Stomach smooth muscle (tissue), 2 donors: ENCODE measurements around the gene KRT6B.
"Not testable (repeated sequence)": the region's sequence is repeated elsewhere in the genome, so short reads cannot be mapped to it uniquely, and the experiment has no call there.

Experiments used
- H3K27ac ChIP-seq: one replicate; pipeline ENCODE4 v1.7.0; 2013; ENCODE audit warnings: mild to moderate bottlenecking, low read length, inconsistent platforms
- H3K27me3 ChIP-seq, 2 donors: one replicate each; pipeline ENCODE4 v1.7.0; 2013; ENCODE audit warnings: low read length in 2 of 2; ENCODE audit not compliant: insufficient read depth in 2 of 2, control insufficient read depth in 1 of 2
- H3K36me3 ChIP-seq, 2 donors: one replicate each; pipeline ENCODE4 v1.7.0; 2013; ENCODE audit warnings: low read length in 2 of 2; ENCODE audit not compliant: control insufficient read depth in 2 of 2, insufficient read depth in 2 of 2
- H3K4me1 ChIP-seq: one replicate; pipeline ENCODE4 v1.7.0; 2013; ENCODE audit warnings: low read length; ENCODE audit not compliant: control insufficient read depth, insufficient read depth
- H3K4me3 ChIP-seq, 2 donors: one replicate each; pipeline ENCODE4 v1.7.0; 2013; ENCODE audit warnings: low read length in 2 of 2
- H3K9ac ChIP-seq, 2 donors: one replicate each; pipeline ENCODE4 v1.7.0; 2013; ENCODE audit warnings: low read length in 2 of 2, mild to moderate bottlenecking in 1 of 2
- H3K9me3 ChIP-seq, 2 donors: one replicate each; pipeline ENCODE4 v1.7.0; 2013; ENCODE audit warnings: low read length in 2 of 2; ENCODE audit not compliant: control insufficient read depth in 2 of 2
- donor health status: healthy.
- donor health status: Pancreatic carcinoma.

KRT6B gene

DNA sequence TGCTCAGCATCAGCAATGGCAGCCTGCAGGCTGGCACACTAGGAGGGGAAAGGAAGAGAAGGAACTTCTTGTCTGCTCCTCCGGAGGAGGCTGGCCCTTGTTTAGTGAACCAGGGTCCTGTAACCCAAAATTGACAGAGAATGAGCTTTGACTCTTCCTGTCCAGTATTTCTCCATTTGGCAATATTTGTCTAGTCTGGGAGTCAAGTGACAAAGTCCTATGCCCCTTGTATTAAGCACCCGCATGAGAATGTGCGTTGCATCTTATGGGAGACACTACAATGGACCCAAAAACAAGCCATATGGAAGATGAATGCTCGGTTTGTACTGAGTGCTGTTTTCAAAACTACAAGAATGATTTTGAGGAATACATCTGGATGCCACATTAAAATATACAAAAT lies 17.9 kb upstream of the KRT6B start:
- Histone ChIP-seq H3K27me3 (no peaks in the 10 kb centered on the region), H3K36me3 (no peaks in the 10 kb centered on the region), H3K4me1 (peaks cover 2% of the 10 kb centered on the region), H3K9ac (no peak overlapping the region), H3K9me3 (no peaks in the 10 kb centered on the region), H3K27ac (no peak overlapping the region), H3K4me3 (no peak overlapping the region)

DNA sequence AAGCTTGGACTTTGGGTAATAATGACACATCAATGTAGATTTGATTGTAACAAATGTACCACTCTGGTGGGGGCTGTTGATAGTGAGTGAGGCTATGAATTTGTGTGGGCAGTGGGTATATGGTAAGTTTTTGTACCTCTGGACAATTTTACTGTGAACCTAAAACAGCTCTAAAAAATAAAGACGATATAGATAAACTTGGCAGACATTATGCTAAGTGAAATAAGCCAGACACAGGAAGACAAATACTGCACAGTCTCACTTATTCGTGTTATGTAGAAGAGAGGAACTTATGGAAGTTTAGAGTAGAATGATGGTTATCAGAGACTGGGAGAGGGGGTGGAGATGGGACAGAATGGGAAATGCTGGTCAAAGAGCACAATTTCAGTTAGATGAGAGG lies 13.0 kb upstream of the KRT6B start:
- H3K4me1 ChIP-seq = peaks cover 2% of the 10 kb centered on the region
- no peak overlapping the region for H3K9ac ChIP-seq
- H3K9me3 ChIP-seq = no peaks in the 10 kb centered on the region
- no peaks in the 10 kb centered on the region for H3K27me3 ChIP-seq
- no peaks in the 10 kb centered on the region for H3K36me3 ChIP-seq
- no peak overlapping the region for H3K4me3 ChIP-seq
- no peak overlapping the region for H3K27ac ChIP-seq

- Histone ChIP-seq H3K4me1 (no peaks in the 10 kb centered on the region), H3K9ac (no peak overlapping the region), H3K27me3 (no peaks in the 10 kb centered on the region), H3K9me3 (no peaks in the 10 kb centered on the region), H3K27ac (no peak overlapping the region), H3K4me3 (no peak overlapping the region), H3K36me3 (no peaks in the 10 kb centered on the region)
These were observed 9.7 kb upstream of the KRT6B start for GRCh38 chr12:52461693-52462092.

- Histone ChIP-seq H3K36me3 (no peaks in the 10 kb centered on the region), H3K27me3 (no peaks in the 10 kb centered on the region), H3K4me3 (no peak overlapping the region), H3K9me3 (no peaks in the 10 kb centered on the region), H3K27ac (no peak overlapping the region), H3K9ac (no peak overlapping the region), H3K4me1 (no peaks in the 10 kb centered on the region)
These were observed 6.9 kb upstream of the KRT6B start for GRCh38 chr12:52458861-52459260.

- Histone ChIP-seq H3K36me3 (no peaks in the 10 kb centered on the region), H3K9ac (no peak overlapping the region), H3K9me3 (no peaks in the 10 kb centered on the region), H3K4me1 (no peaks in the 10 kb centered on the region), H3K4me3 (no peak overlapping the region), H3K27ac (no peak overlapping the region), H3K27me3 (no peaks in the 10 kb centered on the region)
These were observed 3.9 kb upstream of the KRT6B start for GRCh38 chr12:52455821-52456220.

DNA sequence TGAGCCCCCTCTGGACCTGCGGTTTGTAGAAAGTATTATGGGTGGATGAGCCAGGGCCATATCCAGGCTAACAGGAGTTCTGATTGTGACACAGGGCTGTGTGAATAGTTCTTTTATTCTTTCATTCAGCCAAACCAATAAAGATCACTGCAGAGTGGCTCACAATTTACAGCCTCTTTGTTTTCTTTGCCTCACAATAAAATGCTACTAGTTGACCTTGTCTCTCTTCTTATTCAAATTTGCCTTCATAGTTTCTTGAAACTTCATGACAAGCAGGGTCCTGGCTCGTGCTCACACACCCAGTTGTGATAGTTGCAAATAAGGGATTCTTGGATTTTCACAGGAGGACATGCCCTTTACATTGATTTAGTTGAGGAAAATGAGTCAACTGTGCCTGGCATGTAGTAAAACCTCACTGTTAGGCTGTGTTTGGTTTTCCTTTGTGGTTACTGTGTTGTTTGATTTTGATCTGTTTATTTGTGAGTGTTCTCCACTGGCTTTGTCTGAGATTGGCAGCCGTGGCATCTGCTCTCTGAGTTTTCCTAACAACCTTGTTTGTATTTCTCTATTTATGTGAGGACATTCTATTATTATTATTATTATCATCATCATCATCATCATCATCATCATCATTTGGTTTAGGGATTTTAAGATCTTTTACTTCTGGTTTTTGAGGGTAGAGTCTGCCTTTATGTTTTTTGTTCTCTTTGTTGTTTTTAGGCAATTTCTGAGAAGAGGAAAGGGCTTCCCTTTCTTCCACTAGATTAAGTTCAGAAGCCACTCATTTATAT lies 2.7 kb upstream of the KRT6B start:
- Histone ChIP-seq H3K9me3 (no peaks in the 10 kb centered on the region), H3K27me3 (no peaks in the 10 kb centered on the region), H3K4me3 (no peak overlapping the region), H3K27ac (no peak overlapping the region), H3K4me1 (no peaks in the 10 kb centered on the region), H3K9ac (no peak overlapping the region), H3K36me3 (no peaks in the 10 kb centered on the region)

- no peaks in the 10 kb centered on the region for H3K27me3 ChIP-seq
- no peak overlapping the region for H3K27ac ChIP-seq
- no peaks in the 10 kb centered on the region for H3K4me1 ChIP-seq
- no peaks in the 10 kb centered on the region for H3K36me3 ChIP-seq
- H3K9ac ChIP-seq = no peak overlapping the region
- no peak overlapping the region for H3K4me3 ChIP-seq
- H3K9me3 ChIP-seq = no peaks in the 10 kb centered on the region
These were observed 3.7 kb downstream of the KRT6B start for GRCh38 chr12:52448228-52448627.

DNA sequence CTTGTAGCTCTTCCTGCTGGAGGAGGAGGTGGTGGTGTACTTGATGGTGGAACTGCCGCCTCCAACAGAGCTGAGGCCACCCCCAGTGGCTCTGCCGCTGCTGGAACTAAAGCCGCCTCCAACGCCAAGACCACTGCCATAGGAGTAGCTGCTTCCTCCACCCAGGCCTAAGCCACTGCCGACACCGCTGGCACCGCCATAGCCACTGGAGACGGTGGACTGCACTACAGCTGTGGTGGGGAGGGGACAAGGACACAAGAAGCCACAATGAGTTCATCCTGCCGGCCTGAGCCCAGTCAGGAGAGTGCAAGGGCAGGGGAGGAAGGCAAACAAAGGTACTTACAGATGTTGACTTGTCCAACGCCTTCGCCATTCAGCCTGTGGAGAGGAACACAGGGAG lies 4.8 kb downstream of the KRT6B start:
- not testable (repeated sequence) for H3K9me3 ChIP-seq, H3K27me3 ChIP-seq, H3K9ac ChIP-seq, H3K36me3 ChIP-seq, H3K4me1 ChIP-seq, H3K27ac ChIP-seq, H3K4me3 ChIP-seq

DNA sequence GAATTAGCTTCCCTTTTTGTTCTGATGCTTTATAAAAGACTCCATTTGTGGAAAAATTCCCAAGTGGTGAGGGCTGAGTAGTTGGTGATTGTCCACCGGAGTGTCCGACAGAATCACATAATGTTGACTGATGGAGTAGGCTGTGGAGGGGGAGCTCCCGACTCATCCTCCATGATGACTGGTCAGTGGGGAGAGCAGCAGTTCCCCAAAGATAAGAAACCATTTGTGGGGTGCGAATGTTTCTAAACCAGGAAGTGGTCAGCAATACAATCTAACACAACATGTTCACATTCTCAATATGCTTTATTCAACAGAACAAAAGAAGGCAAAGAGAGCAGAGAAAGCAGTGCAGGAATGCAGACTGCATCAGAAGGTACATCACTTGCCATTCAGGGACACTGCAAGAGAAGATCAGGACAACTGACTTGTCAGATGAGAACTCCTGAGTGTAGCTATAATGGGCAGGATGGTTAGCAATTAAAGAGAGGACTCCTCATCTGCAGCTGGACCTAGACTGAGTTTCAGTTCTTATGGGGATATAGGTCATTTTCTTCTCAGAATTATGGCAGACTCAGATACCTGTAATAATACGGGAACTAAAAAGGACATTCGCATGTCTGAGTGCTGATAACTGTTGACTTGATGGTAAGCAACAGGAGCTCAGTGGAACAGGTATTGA lies 5.4 kb downstream of the KRT6B start:
- Histone ChIP-seq H3K36me3 (no peaks in the 10 kb centered on the region), H3K27me3 (no peaks in the 10 kb centered on the region), H3K4me3 (no peak overlapping the region), H3K9ac (no peak overlapping the region), H3K9me3 (no peaks in the 10 kb centered on the region), H3K27ac (no peak overlapping the region), H3K4me1 (no peaks in the 10 kb centered on the region)

DNA sequence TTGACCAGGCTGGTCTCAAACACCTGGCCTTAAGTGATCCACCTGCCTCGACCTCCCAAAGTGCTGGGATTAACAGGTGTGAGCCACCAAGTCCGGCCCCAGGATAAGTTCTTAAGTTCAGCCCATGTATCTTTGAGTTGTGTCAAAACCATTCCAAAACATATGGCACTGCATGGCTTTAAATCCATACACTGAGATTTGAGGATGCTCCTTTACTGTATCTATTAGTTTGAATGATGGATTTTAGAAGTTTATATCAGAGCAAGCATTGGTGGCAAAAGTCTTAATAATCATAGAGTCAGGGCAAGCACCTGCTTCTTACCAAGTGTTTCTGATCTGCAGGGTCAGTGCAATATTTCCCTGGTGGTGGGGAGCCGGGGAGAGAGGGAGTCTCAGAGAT lies 6.1 kb downstream of the KRT6B start:
- Histone ChIP-seq H3K4me3 (no peak overlapping the region), H3K27me3 (no peaks in the 10 kb centered on the region), H3K4me1 (no peaks in the 10 kb centered on the region), H3K36me3 (no peaks in the 10 kb centered on the region), H3K9ac (no peak overlapping the region), H3K27ac (no peak overlapping the region), H3K9me3 (no peaks in the 10 kb centered on the region)
